C1 segment of cervical spinal cord (tissue), 14 donors: Measurements from ENCODE around the gene CDC20B.
"Not testable (repeated sequence)": the region's sequence is repeated elsewhere in the genome, so short reads cannot be mapped to it uniquely, and the experiment has no call there.

Experiments
- DNase-seq, 14 donors: peaks; one replicate each; lab custom pipeline; 2025; lab: John Stamatoyannopoulos, UW

Gene CDC20B

DNA sequence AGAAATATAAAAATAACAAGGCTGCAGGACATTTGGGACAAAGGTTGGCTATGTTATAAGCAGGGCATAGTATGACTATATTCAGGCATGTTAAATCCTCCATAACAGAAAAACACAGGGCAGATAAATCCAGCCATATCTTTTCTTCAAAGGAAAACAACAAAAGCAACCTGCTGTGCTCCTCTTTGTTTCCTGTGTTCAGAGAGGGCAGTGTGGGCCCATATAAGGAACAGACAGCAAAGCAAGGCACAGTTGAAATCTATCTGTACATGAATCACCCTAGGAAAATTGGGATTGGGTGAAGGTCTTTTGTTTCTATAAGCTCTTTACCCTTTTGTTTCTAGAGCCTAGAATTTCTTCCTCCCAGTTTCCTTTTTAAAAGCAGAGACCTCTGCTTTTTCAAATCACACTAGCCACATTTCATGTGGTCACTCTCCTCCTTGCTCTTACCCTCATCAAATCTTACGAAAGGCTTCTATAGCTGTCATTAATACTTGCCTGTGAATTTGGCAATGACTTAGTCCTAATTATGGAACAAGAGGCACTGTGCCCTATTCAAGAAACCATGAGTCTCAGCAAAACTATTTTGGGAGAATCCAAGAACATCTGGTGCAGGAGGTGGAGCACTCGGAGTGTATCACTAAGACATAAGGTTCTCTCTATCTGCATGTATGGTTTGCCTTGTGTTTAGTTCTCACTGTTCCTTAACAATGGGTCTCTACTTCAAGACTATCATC is 68.8 kb downstream of the CDC20B start:
- no peak for DNase-seq

DNA sequence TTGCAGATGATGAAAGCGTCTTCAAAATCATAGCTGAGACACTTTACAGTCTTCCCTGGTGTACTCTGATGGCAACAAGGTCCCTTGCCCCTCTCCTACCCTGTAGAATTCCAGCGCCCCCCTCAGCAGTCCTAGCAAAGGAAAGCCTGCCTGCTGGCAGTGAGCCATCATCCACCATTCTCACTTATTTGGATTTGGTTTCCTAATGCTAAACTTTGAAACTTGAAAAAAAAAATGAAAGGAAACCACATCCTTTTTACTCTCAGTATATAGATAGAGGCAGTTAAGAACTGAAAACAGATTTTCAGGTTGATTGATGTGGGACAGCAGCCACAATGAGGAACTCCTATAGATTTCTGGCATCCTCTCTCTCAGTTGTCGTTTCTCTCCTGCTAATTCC is 70.6 kb downstream of the CDC20B start, which contains the start of gene GZMA:
TSS of gene GZMA (plus strand) at position 299 of the 400 bp plus-strand sequence. CDS start at position 336, 37 bp downstream.
- no peak for DNase-seq

DNA sequence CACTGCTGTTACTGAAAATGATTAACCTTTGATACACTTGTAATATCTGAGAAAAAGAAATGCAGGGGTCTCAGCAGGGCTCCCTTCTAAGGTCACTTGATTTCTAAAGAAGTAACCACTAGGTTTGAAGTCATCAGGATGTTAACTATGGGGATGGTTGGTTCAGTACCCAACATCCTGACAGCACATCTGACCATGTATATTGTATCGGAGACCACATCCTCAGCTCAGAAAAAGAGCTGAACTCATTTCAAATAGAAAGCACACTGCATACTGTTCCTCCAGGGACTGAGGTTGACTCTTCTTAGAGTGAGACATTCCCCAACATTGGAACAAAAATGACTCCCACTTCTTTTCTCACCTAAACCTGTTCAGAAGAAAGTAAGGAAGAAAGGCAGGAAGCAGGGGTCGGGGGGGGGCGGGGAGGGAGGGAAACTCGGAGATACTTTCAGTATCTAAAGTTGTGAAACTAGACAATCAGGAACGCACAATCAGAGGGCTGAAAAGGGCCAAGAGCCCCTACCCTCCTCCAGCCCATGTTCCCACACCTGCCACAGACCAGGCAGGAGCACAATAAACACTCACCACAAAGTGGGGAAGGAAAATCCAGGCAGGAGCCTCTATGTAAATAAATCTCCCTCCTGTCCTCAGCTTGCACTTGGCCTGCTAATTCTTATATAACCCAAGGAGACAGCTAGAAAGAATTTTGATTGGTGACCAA is 71.3 kb downstream of the CDC20B start:
- DNase-seq, result no peak

DNA sequence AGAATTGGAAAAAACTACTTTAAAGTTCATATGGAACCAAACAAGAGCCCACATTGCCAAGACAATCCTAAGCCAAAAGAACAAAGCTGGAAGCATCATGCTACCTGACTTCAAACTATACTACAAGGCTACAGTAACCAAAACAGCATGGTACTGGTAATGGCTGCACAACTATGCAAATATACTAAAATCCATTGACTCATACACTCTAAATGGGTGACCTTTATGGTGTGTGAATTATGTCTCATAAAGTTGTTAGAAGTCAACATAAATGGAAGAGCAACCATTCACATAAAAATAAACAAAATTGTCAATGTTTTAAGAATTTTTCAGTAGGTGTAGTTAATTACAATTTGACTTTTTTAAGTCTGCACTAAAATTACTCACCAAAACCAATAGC is 71.8 kb downstream of the CDC20B start:
- not testable (repeated sequence) for DNase-seq

DNA sequence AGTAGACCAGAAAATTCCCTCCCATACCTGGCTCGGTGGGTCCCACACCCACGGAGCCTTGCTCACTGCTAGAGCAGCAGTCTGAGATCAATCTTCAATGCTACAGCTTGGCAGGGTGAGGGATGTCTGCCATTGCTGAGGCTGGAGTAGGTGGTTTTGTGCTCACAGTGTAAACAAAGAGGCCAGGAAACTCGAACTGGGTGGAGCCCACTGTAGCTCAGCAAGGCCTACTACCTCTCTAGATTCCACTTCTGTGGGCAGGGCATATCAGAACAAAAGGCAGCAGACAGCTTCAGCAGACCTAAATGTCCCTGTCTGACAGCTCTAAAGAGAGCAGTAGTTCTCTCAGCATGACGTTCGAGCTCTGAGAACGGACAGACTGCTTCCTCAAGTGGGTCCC is 76.1 kb downstream of the CDC20B start:
- no peak for DNase-seq

DNA sequence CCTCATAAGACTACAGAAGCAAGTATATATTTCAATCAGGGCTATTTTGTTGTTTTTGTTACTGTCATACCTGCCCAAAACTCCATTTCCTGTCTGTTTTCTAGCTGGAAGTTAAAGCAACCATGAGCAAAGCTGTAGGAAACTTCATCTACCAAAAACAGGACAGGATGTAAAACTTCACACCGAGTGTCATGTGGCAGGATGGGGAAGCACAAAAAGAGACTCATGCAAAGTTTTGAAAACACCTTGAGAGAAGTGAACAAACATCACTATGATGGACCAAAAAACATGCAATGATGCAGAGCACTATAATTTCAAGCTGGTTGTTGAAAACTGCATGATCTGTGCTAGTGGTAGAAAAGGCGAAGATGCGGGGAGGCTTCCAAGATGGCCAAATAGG is 76.8 kb downstream of the CDC20B start:
- DNase-seq, result no peak

DNA sequence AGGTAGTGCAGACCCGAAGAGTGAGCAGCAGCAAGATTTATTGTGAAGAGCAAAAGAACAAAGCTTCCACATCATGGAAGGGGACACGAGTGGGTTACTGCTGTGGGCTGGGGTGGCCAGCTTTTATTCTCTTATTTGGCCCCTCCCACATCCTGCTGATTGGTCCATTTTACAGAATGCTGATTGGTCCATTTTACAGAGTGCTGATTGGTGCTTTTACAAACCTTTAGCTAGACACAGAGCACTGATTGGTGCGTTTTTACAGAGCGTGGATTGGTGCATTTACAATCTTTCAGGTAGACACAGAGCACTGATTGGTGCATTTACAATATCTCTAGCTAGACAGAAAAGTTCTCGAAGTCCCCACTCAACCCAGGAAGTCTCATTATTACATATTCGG is 82.0 kb downstream of the CDC20B start:
- DNase-seq, result not testable (repeated sequence)

DNA sequence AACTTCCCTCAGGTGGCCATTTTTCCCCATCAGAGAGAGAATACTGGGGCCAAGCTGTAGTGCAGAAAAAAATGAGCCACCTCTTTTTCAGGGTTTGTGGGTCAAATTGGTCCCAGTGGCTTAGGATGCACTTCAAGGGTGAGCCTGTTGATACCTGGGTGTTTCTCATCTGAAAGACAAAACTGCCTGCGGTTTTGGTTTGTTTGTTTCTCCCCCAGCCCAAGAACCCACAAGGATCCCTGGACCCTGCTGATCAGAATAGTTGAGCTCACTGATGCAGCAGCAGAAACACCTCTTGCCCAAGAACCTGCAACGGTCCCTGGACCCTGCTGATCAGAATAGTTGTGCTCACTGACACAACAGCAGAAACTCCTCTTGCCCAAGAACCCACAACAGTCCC is 83.7 kb downstream of the CDC20B start:
- DNase-seq, result not testable (repeated sequence)

DNA sequence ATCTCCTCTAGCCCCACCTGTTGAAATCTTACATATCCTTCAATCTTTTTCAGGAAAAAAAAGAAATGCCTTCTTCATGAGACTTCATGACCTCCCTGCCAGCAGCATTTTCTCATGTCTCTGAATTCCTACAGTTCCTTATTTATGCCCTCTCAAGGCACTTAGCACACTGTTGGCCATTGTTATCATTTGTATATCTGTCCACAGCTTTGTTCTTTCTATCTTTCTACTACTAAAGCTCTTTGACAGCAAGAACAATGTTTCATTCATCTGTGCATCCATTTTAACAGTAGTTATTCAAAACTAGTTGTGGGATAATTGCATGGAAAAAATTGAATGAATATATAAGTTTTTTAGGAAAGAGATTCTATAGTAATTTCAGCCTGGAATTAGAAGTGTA is 91.4 kb downstream of the CDC20B start:
- no peak for DNase-seq

DNA sequence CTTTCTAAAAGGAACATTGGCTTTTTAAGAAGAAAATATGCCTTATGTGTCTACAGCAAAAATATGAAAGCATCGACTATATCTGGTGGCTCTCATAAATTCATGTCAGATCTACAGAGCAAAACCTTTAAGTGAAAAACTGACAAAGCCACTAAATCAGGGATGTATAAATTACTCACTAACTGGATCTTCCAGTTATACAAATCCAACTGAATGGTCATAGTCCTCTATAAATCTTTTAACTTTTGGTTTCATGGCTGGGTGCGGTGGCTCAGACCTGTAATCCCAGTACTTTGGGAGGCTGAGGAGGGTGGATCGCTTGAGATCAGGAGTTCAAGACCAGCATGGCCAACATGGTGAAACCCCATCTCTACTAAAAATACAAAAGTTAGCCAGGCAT is 99.8 kb downstream of the CDC20B start:
- no peak for DNase-seq

DNA sequence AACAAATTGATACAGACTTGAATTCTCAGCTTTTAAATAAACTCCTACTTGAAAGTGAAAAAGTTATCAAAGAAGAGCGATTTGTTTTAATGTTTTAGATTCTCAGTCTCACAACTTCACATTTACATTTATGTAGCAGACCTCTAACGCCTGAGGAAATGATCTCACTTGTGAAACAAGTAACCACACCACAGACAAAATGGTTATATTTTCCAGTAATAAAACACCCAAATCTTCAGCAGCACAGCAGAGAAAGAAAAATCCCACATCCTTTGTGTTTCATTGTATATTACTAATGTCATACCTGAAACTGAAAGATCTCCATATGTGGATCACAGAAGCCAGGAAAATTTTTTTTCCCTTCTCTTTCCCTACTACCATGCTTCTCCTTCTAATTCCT is 100.3 kb downstream of the CDC20B start:
- DNase-seq, result no peak

DNA sequence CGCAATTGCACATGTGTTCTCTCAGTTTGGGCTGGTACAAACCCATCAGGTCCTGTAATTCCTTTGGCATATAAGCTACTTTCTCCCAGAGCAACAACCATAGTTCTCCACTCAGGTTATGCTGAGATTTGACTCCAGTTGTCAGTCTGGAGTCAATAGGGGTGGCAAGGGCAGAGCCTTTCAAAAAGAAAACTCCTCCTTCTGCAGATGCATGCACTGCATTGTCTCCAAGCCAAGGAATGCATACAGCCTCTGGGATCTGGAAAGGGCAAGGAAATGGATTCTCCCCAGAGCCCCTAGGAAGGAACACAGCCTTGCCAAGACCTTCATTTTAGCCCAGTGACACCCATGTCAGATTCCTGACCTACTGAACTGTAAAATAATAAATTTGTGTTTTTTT is 101.6 kb downstream of the CDC20B start:
- DNase-seq, result no peak

DNA sequence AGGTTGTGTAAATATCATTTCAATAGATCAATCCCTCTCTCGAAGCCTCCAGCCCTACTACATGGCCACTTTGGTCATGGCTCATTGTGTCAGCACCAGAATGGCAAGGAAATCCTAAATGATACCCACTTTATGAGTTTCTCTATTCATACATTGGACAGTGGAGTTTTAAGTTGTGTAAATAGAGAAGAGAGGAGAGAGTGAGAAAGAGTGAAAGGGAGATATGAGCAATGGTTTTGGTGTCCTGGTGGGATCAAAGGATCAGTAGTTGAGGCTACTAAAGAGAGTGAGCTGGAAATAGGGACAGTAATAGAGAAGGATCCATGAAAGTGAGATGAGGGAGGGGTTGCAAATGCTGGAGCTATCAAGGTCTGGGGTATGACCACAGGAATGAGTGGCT is 102.0 kb downstream of the CDC20B start:
- no peak for DNase-seq

DNA sequence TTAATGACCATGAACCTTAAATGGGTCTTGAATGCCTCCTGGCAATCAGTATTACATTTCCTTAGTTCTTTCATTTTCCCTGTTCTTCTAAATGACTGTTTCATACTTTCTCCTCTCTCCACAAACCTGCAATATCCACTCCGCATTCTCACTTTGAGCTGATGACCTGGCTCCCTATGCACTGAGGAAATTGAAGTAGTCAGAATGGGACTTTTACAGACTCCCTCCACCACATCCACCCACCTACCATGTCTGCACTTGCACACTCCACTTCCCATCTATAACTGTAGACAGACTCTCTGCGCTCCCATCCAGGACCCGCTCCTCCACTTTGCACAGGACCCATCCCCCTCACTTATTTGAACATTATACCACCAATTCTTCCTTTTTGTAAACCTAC is 106.7 kb downstream of the CDC20B start:
- no peak for DNase-seq

DNA sequence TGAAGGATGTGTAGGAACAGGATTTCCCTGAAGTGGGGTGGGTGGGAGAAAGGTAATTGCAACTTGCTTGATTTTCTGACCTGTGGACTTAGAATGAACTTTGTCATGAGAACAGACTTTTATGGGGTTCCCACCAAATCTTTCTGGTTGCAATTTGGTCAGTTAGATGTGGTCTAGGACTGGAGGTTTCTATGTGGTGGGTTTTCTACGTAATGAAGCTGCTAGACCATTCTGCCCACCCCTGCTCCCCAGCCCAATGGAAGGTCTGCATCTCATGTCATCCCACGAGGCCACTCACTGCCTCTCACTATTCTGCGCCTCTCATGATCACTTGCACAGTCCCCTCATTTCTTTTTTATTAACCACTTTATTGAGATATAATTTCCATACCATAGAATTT is 108.5 kb downstream of the CDC20B start:
- DNase-seq, result no peak

DNA sequence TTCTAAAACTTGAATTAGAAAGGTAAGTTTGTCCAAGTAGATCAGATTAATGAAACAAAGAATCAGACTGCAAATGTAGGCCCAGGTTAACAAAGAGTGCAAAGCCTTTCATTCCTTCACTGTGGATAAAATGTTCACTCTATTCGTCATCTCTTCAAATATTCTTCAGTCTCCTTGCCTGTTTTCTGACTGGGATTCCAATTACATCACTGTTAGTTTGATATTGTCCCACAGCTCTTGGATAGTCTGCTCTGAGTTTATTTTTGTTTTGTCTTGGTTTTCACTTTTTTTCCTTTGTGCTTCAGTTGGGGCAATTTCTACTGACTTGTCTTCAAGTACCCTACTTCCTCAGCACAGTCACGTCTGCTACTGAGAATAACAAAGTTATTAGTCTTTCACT is 109.1 kb downstream of the CDC20B start:
- DNase-seq, result no peak

DNA sequence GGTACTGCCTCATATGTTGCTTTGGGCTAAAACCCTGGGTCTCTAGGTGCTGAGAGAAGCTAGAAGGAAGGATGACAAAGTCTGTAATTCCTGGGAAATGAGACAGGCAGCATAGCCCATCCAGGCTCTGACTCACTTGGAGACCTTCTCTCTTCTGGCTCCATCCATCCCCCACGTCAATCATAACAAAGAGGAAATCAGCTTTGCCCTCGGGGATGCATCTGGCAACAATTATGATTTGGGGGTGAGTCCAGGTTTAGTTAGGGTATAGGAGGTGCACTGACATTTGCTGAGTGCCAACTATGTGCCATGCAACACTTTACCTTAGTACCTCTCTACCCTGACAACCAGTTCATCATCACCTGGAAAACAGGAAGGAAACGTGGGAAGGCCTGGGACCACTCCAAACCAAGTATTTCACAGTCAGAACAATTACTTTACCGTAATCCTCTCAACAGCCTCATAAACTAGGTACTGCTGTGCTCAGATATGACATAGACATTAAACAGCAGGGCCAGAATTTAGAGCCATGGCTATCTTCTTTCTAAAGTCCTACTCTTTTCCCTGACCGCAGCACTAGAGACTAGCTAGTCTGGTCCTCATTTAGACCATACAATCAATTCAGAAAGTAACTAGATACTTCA is 109.6 kb downstream of the CDC20B start:
- DNase-seq, result no peak
